GM19328 (cell line): Measurements from ENCODE around the gene ZZZ3.
"Not testable (repeated sequence)": the region's sequence is repeated elsewhere in the genome, so short reads cannot be mapped to it uniquely, and the experiment has no call there.

Experiments
- ATAC-seq: cut with Tn5 transposase; IDR thresholded peaks from one replicate; pipeline ENCODE4 v1.9.1; 2021; ENCODE audit warnings: mild to moderate bottlenecking, moderate library complexity; ENCODE audit not compliant: unreplicated experiment

Gene ZZZ3

DNA sequence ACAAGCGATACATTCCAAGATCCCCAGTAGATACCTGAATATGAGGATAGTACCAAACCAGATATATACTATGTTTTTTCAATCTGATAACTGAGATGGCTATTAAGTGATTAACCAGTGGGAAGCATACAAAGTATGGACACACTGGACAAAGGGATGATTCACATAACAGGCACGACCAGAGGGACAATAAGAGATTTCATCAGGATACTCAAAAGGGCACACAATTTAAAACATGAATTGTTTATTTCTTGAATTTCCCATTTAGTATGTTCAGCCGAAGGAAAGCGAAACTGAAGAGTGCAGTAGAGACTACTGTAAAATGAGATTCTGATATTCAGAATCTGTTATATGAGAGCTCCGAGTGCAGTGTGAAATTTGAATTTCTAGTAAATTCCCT is 10.6 kb downstream of the ZZZ3 start:
- no peak for ATAC-seq

DNA sequence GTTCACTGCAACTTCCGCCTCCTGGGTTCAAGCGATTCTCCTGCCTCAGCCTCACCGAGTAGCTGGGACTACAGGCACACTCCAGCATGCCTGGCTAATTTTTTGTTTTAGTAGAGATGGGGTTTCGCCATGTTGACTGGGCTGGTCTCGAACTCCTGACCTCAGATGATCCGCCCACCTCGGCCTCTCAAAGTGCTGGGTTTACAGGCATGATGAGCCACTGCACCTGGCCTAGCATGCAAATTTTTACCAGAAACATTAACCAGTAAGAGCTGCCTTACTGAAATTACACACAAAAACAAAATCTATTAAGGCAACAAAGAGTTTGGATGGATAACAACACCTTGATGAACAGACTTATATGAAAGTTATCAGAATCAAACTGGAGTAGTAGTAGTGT is 12.1 kb downstream of the ZZZ3 start:
- no peak for ATAC-seq

DNA sequence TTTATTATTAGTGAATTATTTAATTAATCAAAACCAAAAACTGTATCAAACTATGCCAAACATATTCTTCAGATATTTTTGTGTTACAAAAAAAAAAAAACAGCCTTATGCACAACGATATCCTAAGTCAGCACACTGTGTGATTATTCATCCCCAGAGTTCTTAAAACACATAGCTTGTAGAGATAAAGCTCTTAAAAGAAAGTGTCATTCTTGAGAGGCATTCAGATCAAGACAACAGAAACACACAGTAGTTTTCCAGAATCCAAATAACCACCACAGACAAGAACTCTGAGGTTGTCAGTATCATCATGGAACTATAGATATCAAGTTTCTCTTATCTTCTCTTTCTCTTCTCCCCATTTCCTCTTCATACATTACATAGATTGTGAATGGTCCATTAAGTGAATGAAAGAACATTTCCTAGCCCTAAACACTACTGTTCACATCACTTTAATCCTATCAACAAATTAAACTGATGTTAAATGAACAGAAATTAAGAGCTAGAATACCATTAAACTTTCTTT is 13.5 kb downstream of the ZZZ3 start:
- no peak for ATAC-seq

DNA sequence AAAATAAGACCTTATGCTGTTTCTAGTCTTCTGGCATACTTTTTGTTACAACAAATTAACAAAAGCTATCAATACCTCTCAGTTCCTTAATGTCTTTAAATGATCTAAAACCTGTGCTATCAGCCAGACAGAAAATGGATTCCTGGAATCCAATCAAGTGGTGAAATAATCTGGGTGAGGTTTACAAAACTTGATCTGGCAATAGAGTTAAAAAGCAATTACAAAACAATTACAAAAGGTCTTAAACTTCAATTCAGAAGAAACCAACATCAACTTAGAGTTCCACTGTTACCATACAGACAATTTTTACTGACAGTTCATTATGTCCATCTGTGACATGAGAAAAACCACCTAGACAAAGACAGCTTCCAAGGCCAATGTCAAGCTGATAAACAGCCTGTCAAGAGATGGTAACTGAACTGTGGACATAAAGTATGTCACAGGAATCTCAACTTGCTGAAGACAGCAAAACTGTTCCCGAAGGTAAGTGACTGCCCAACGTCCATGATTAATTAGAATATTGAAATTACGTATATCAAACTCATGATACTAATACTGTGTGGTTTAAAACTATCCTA is 17.4 kb downstream of the ZZZ3 start:
- no peak for ATAC-seq

DNA sequence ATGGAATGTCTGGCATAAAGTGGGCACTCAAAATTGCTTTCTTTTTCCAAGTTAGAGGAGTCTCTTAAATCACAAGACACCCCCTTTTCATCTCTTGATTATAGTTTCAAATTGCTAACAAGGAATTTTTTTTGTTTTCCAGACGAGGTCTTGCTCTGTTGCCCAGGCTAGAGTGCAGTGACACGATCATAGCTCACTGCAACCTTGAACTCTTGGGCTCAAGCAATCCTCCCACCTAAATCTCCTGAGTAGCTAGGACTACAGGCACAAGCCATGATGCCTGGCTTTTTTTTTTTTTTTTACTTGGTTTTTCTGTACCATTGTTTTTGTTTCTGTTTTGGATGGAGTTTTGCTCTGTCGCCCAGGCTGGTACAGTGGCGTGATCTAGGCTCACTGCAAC is 20.8 kb downstream of the ZZZ3 start:
- ATAC-seq, result no peak

GRCh38 chr1:77659879-77660593 is 22.4 kb downstream of the ZZZ3 start:
- ATAC-seq, result no peak

GRCh38 chr1:77658271-77658670 is 24.2 kb downstream of the ZZZ3 start:
- no peak for ATAC-seq

GRCh38 chr1:77655431-77655974 is 27.0 kb downstream of the ZZZ3 start:
- ATAC-seq, result no peak

- ATAC-seq, result no peak
Measured at GRCh38 chr1:77652970-77653516, 29.4 kb downstream of the ZZZ3 start.

DNA sequence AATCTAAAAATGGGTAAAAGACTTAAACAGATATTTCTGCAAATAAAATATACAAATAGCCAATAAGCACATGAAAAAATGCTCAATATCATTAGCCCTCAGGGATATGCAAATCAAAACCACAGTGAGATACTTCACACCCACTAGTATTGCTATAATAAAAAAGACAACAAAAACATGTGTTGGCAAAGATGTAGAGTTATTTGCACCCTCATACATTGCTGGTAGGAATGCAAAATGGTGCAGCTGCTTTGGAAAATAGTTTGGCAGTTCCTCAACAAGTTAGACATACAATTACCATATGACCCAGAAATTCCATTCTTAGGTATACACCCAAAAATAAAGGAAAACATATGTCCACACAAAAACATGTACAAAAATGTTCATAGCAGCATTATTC is 30.2 kb downstream of the ZZZ3 start:
- ATAC-seq, result no peak

- no peak for ATAC-seq
Measured at GRCh38 chr1:77649127-77649526, 33.3 kb downstream of the ZZZ3 start.

- not testable (repeated sequence) for ATAC-seq
Measured at GRCh38 chr1:77646224-77646623, 36.2 kb downstream of the ZZZ3 start.

DNA sequence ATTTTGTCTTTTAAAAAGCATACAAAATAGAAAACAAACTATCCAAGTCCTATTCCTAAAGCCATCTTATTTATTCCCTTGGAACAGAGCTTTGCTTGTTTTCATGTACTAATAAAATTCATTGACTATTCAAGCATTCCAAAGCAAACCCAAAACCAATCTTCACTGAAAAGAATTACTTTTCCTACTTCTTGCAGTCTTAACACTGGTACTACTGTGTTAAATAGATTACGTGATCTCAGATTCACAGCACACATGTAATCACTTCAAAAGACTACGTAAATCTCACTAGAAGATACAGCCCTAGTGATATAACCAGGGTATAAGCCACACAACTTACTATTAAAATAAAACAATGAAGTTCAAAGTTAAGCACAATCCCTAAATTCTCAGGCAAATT is 39.0 kb downstream of the ZZZ3 start:
- ATAC-seq, result no peak

- no peak for ATAC-seq
Measured at GRCh38 chr1:77642941-77643340, 39.5 kb downstream of the ZZZ3 start.

GRCh38 chr1:77642196-77642595 is 40.3 kb downstream of the ZZZ3 start:
- no peak for ATAC-seq

GRCh38 chr1:77639557-77640069 is 42.8 kb downstream of the ZZZ3 start:
- no peak for ATAC-seq

- no peak for ATAC-seq
Measured at GRCh38 chr1:77639056-77639455, 43.4 kb downstream of the ZZZ3 start.

GRCh38 chr1:77636864-77637263 is 45.6 kb downstream of the ZZZ3 start:
- ATAC-seq, result no peak
